Karpas-422 (cell line): ENCODE data around the gene REC8. TPM values are rescaled to one million over a fixed set of nuclear protein-coding genes. Genes with fewer than 3 reads are reported as not detected.

Experiments
- DNase-seq: peaks from one replicate; pipeline ENCODE4 v3.0.0-alpha.2; 2015
- H2AFZ ChIP-seq: fragments of 200-600 bp; sonication (generic); 2 replicates; pipeline ENCODE4 v1.6.1; 2014; ENCODE audit warnings: antibody characterized with exemption, low read length, mixed read lengths
- H3K27ac ChIP-seq: fragments of 200-600 bp; sonication (generic); 2 replicates; pipeline ENCODE4 v1.5.1; 2014; ENCODE audit warnings: mild to moderate bottlenecking, low read length, moderate library complexity
- H3K27me3 ChIP-seq: fragments of 200-600 bp; sonication (generic); 2 replicates; pipeline ENCODE4 v1.6.1; 2014; ENCODE audit warnings: low read length, mixed read lengths
- H3K36me3 ChIP-seq: fragments of 200-600 bp; sonication (generic); 2 replicates; pipeline ENCODE4 v1.6.1; 2014; ENCODE audit warnings: low read length, mixed read lengths; ENCODE audit not compliant: insufficient read depth
- H3K4me1 ChIP-seq: fragments of 200-600 bp; sonication (generic); 2 replicates; pipeline ENCODE4 v1.6.1; 2014; ENCODE audit warnings: mild to moderate bottlenecking, low read length, mixed read lengths
- H3K4me2 ChIP-seq: fragments of 200-600 bp; sonication (generic); 2 replicates; pipeline ENCODE4 v1.6.1; 2014; ENCODE audit warnings: low read length, low read depth, mild to moderate bottlenecking; ENCODE audit not compliant: poor library complexity, severe bottlenecking
- H3K4me3 ChIP-seq: fragments of 200-600 bp; sonication (generic); 2 replicates; pipeline ENCODE4 v1.5.1; 2014; ENCODE audit warnings: mild to moderate bottlenecking, antibody characterized with exemption, low read length, mixed read lengths
- H3K79me2 ChIP-seq: fragments of 200-600 bp; sonication (generic); 2 replicates; pipeline ENCODE4 v1.6.1; 2014; ENCODE audit warnings: mild to moderate bottlenecking, low read length, mixed read lengths
- H3K9ac ChIP-seq: fragments of 200-600 bp; sonication (generic); 2 replicates; pipeline ENCODE4 v1.6.0; 2014; ENCODE audit warnings: low read length
- H3K9me2 ChIP-seq: fragments of 200-600 bp; sonication (generic), shearing (Covaris generic); replicated peaks from 2 replicates; pipeline ENCODE4 v1.6.0; 2014; ENCODE audit warnings: mild to moderate bottlenecking, low read length, moderate library complexity; ENCODE audit not compliant: insufficient read depth
- H3K9me3 ChIP-seq: fragments of 300-700, 200-600 bp; sonication (generic); 2 replicates; pipeline ENCODE4 v1.6.1; 2014; ENCODE audit warnings: low read length, mixed read lengths
- H4K20me1 ChIP-seq: fragments of 200-600 bp; sonication (generic); 2 replicates; pipeline ENCODE4 v1.6.1; 2014; ENCODE audit warnings: mild to moderate bottlenecking, antibody characterized with exemption, low read length, low read depth; ENCODE audit not compliant: insufficient read depth
- total RNA-seq: library from RNA; depleted of rRNA; stranded (reverse); fragments of >200 nt; shearing (Covaris generic); gene quantifications from 2 replicates; pipeline ENCODE4 v1.2.3, GENCODE V29; 2014; ENCODE audit warnings: low replicate concordance

Gene REC8
- total RNA-seq, 1 experiment from 2014 or later = 22.1 TPM

DNA sequence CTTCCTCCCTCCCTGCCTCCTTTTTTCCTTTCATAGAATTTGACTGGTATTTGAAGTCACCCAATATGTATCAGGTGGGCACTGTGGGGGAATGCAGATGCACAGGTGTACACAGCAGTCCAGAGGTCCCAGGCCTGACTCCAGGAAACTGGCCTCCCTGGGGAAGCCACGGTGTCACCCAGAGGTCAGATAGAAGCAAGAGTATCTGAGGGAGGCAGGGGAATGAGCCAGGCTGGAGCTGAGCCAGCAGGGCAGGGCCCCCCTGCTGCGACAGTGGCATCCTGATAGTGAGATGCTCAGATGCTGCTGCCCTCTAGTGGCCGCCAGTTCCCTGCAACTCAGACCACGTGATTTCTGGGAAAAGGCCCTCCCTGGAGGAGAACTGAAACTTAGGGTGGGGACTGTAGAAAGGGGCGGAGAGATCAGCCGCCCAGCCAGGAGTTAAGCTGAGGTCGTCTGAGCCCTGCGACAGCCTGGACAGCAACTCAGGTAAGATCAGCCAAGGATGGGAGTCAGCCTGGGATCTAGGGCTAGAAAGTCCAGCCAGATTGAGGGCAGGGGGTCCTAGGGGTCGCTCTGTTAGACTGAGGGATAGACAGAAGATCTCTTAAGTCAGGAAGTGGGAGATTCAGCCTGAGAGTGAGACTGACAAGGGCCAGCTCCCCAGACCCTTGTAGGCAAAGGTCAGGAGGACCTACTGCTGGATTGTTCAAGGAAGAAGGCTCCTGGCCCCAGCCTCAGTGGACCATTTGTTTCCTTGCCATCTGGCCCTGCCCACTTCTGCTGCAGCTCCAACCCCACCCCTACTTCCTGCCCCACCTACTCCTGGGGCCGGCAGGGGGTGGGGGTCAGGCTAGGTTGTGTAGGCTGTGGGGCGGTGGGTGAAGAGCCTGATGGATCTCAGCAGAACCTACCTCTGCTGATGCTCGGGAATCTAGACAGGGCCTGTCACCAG lies 10.8 kb upstream of the REC8 start, which contains the start of gene IRF9:
Gene IRF9 (plus strand): TSS at position 416 of the 955 bp plus-strand sequence. CDS start 880 bp downstream, outside the sequence.
- Histone ChIP-seq H3K9ac (peak within 1 kb of the TSS; percentile 88), H3K4me1 (peaks cover 21% of the 10 kb centered on the region)
- DNase-seq = peak; percentile 99

DNA sequence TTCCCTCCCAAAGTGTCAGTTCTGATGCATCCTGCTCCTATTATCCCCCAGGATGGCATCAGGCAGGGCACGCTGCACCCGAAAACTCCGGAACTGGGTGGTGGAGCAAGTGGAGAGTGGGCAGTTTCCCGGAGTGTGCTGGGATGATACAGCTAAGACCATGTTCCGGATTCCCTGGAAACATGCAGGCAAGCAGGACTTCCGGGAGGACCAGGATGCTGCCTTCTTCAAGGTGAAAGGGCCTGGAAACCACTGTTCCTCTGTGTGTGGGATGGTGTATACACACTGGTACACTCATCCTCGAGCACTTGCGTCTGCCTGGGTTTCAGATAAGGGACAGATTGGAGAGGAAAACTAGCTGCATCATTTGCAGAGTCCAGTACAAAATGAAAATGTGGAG lies 9.8 kb upstream of the REC8 start:
- Histone ChIP-seq H3K4me3 (peak overlapping the region; percentile 76), H3K9me2 (no peaks in the 10 kb centered on the region), H4K20me1 (no peaks in the 10 kb centered on the region), H3K4me2 (peak overlapping the region; percentile 91), H3K79me2 (peaks cover 17% of the 10 kb centered on the region), H3K9ac (peak overlapping the region; percentile 88), H3K36me3 (peaks cover 52% of the 10 kb centered on the region; the same call in 1 of the 2 replicates), H3K4me1 (peaks cover 21% of the 10 kb centered on the region), H3K27me3 (no peaks in the 10 kb centered on the region), H3K9me3 (no peaks in the 10 kb centered on the region), H3K27ac (peak overlapping the region; percentile 77), H2AFZ (no peak overlapping the region)
- DNase-seq = no peak

More for the DNA sequence above, 10.8 kb upstream of the REC8 start, which contains the start of gene IRF9:
- peaks cover 56% of the 10 kb centered on the region; the same call in 1 of the 2 replicates for H3K36me3 ChIP-seq
- H3K9me3 ChIP-seq = no peaks in the 10 kb centered on the region
- peaks cover 17% of the 10 kb centered on the region for H3K79me2 ChIP-seq
- no peaks in the 10 kb centered on the region for H3K9me2 ChIP-seq
- peak within 1 kb of the TSS; percentile 76 for H3K4me3 ChIP-seq
- H2AFZ ChIP-seq = no peak within 1 kb of the TSS
- H3K27me3 ChIP-seq = no peaks in the 10 kb centered on the region
- H3K4me2 ChIP-seq = peak within 1 kb of the TSS; percentile 91
- H4K20me1 ChIP-seq = no peaks in the 10 kb centered on the region
- H3K27ac ChIP-seq = peak within 1 kb of the TSS; percentile 77

DNA sequence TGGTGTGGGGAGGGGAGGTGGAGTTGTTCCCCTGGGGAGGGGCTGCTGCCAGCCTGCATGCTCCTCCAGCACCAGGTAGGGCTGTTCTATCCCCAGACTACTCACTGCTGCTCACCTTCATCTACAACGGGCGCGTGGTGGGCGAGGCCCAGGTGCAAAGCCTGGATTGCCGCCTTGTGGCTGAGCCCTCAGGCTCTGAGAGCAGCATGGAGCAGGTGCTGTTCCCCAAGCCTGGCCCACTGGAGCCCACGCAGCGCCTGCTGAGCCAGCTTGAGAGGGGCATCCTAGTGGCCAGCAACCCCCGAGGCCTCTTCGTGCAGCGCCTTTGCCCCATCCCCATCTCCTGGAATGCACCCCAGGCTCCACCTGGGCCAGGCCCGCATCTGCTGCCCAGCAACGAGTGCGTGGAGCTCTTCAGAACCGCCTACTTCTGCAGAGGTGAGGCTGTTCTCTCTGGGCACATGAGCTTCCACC lies 7.3 kb upstream of the REC8 start:
- Histone ChIP-seq H3K9ac (no peak overlapping the region), H3K9me3 (no peaks in the 10 kb centered on the region), H3K79me2 (peaks cover 17% of the 10 kb centered on the region), H3K4me2 (no peak overlapping the region), H3K4me1 (peaks cover 21% of the 10 kb centered on the region), H3K27me3 (no peaks in the 10 kb centered on the region), H3K4me3 (no peak overlapping the region), H2AFZ (no peak overlapping the region), H3K9me2 (no peaks in the 10 kb centered on the region), H3K36me3 (peaks cover 44% of the 10 kb centered on the region; the same call in 1 of the 2 replicates), H4K20me1 (no peaks in the 10 kb centered on the region), H3K27ac (no peak overlapping the region)
- no peak for DNase-seq

DNA sequence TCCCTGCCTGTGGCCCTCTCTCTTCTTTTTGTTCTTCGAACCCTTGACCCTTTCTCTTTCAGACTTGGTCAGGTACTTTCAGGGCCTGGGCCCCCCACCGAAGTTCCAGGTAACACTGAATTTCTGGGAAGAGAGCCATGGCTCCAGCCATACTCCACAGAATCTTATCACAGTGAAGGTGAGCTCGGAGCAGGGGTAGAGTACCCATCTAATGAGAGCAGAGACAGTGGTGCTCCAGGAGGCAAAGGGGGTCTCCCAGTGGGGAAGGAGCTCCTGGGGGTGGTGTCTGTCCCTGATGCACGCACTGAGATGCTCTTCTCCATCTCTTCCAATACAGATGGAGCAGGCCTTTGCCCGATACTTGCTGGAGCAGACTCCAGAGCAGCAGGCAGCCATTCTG lies 6.1 kb upstream of the REC8 start:
- no peak overlapping the region for H2AFZ ChIP-seq
- peaks cover 38% of the 10 kb centered on the region; the same call in 1 of the 2 replicates for H3K36me3 ChIP-seq
- H3K27me3 ChIP-seq = no peaks in the 10 kb centered on the region
- H3K27ac ChIP-seq = no peak overlapping the region
- H3K4me1 ChIP-seq = peaks cover 15% of the 10 kb centered on the region
- no peaks in the 10 kb centered on the region for H3K9me3 ChIP-seq
- H3K9ac ChIP-seq = no peak overlapping the region
- H3K4me3 ChIP-seq = no peak overlapping the region
- no peaks in the 10 kb centered on the region for H4K20me1 ChIP-seq
- no peaks in the 10 kb centered on the region for H3K9me2 ChIP-seq
- no peak overlapping the region for H3K4me2 ChIP-seq
- no peak for DNase-seq
- peaks cover 17% of the 10 kb centered on the region for H3K79me2 ChIP-seq

DNA sequence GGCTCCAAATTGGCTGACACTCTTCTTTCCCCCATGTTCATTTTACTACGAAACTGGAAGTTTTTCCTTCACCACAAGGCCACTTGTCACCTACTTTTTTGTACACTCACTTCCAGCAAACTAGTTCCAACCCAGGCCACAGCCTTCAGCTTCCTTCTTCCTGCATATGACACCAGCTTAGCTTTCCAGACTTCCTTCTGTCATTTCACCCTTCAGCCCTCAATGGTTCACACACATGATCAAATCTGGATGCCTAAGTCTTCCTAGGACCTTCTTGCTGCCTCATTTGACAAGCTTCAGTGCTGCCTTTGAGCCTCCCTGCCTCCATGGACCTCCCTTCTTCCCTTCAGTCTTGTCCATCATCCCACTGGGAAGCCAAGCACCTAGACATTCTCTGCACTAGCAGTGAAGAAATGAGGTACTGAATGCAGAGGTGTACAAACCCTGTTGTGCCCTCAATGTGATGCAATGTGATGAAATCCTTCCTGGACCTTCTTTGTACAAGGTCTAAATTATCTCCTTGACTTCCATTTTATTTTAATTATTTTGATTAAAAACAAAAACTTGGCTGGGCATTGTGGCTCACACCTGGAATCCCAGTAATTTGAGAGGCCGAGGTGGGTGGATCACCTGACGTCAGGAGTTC lies 4.3 kb upstream of the REC8 start:
- H3K27ac ChIP-seq = no peak overlapping the region
- no peak overlapping the region for H2AFZ ChIP-seq
- no peak overlapping the region for H3K4me2 ChIP-seq
- H3K9me3 ChIP-seq = no peaks in the 10 kb centered on the region
- no peaks in the 10 kb centered on the region; the same call in 1 of the 2 replicates for H3K4me1 ChIP-seq
- no peaks in the 10 kb centered on the region for H3K27me3 ChIP-seq
- peaks cover 34% of the 10 kb centered on the region; the same call in 1 of the 2 replicates for H3K36me3 ChIP-seq
- peaks cover 11% of the 10 kb centered on the region for H3K79me2 ChIP-seq
- no peak overlapping the region for H3K9ac ChIP-seq
- H3K9me2 ChIP-seq = no peaks in the 10 kb centered on the region
- no peak overlapping the region for H3K4me3 ChIP-seq
- H4K20me1 ChIP-seq = no peaks in the 10 kb centered on the region
- no peak for DNase-seq

DNA sequence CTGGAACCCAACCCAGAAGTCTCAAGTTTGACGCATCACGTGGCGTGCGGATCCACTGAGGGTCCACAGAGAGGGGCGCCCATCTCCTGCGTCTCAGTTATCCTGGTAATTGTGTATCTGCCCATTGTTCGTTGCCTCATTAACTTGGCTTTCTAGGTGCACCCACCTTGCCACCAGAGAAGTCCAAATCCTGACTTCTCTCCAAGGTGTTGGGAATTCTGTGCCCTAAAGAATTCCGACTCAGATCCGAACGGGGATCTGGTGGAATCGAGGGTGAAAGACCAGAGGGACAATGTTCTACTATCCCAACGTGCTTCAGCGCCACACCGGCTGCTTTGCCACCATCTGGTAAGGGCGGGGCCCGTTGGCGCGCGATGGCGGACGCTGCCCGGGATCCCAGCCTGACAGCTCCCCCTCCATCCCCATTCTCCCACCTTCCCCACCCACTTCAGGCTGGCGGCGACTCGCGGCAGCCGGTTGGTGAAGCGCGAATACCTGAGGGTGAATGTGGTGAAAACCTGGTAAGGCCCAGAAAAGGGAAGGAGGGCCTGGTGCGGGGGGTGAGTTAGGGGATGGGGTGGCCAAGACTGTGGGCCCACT lies 481 bp downstream of the REC8 start:
- peak overlapping the region; percentile 70 for H3K4me2 ChIP-seq
- DNase-seq = no peak
- H3K9me2 ChIP-seq = no peaks in the 10 kb centered on the region
- H2AFZ ChIP-seq = no peak overlapping the region
- H3K9ac ChIP-seq = peak overlapping the region; percentile 75
- 0 out of 2 replicates have a peak, but pooled peaks cover 12% of the 10 kb centered on the region for H3K36me3 ChIP-seq
- H3K4me1 ChIP-seq = peaks cover 7% of the 10 kb centered on the region
- no peaks in the 10 kb centered on the region for H3K9me3 ChIP-seq
- peaks cover 15% of the 10 kb centered on the region for H3K79me2 ChIP-seq
- peak overlapping the region; percentile 64 for H3K4me3 ChIP-seq
- peak overlapping the region; percentile 52 for H3K27ac ChIP-seq
- no peaks in the 10 kb centered on the region for H3K27me3 ChIP-seq
- no peaks in the 10 kb centered on the region for H4K20me1 ChIP-seq

DNA sequence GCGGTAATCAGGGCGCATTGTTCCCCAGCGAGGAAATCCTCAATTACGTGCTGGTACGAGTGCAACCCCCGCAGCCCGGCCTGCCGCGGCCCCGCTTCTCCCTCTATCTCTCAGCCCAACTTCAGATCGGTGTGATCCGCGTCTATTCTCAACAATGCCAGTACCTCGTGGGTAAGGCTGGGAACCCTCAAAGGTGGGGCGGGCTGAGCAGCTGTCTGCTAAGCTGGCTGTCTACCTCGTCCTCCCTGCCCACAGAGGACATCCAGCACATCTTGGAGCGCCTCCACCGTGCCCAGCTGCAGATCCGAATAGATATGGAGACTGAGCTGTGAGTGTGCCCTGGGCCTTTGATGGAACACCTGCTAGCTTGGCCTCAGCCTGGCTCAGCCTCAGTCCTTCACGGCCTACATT lies 996 bp downstream of the REC8 start:
- H3K4me1 ChIP-seq = peaks cover 7% of the 10 kb centered on the region
- H3K4me3 ChIP-seq = peak overlapping the region; percentile 64
- peaks cover 15% of the 10 kb centered on the region for H3K79me2 ChIP-seq
- H3K27ac ChIP-seq = 0 out of 2 replicates have a peak overlapping the region, but pooled peaks have one; percentile 52
- no peaks in the 10 kb centered on the region for H3K9me3 ChIP-seq
- no peak overlapping the region for H2AFZ ChIP-seq
- DNase-seq = no peak
- peak overlapping the region; percentile 75 for H3K9ac ChIP-seq
- no peaks in the 10 kb centered on the region for H4K20me1 ChIP-seq
- peak overlapping the region; percentile 70 for H3K4me2 ChIP-seq
- H3K9me2 ChIP-seq = no peaks in the 10 kb centered on the region
- H3K36me3 ChIP-seq = peaks cover 15% of the 10 kb centered on the region; the same call in 1 of the 2 replicates
- no peaks in the 10 kb centered on the region for H3K27me3 ChIP-seq
